GM12892 (cell line): ENCODE results near the gene TRIM33.
"Not testable (repeated sequence)": the region's sequence is repeated elsewhere in the genome, so short reads cannot be mapped to it uniquely, and the experiment has no call there.

Experiments
- POLR2A ChIP-seq: IDR thresholded peaks from 2 replicates; pipeline ENCODE4 v1.6.1; 2011; ENCODE audit warnings: low read depth, low read length, control low read depth
- POLR2AphosphoS5 ChIP-seq: IDR thresholded peaks from 2 replicates; pipeline ENCODE4 v1.6.1; 2011; ENCODE audit warnings: low read depth, low read length, control low read depth
- TAF1 ChIP-seq: IDR thresholded peaks from 2 replicates; pipeline ENCODE4 v1.6.1; 2011; ENCODE audit warnings: low read depth, mild to moderate bottlenecking, control low read depth, low read length, borderline replicate concordance

DNA sequence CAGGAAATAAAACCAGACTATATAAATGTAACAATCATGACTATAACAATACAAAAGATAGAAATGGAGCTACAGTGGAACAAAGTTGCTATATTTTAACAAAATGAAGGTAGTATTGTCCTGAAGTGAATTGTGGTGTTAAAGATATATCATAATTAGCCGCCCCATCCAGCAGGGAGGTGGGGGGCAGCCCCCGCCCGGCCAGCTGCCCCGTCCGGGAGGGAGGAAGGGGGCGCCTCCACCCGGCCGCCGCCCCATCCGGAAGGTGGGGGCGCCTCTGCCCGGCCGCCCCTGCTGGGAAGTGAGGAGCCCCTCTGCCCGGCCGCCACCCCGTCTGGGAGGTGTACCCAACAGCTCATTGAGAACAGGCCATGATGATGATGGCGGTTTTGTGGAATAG, 31.4 kb downstream of the TRIM33 start:
- TF ChIP-seq POLR2AphosphoS5, TAF1, POLR2A: not testable (repeated sequence)
